Measurements from ENCODE around the gene COL21A1. TPM values are rescaled to one million over a fixed set of nuclear protein-coding genes. Genes with fewer than 3 reads are reported as not detected.

COL21A1 gene
- total RNA-seq, 6 experiments from 2014 or later = not detected

GRCh38 chr6:56214703-56215101 lies 32.7 kb downstream of the COL21A1 start:
- H3K4me1 Mint-ChIP-seq (ENCODE audit: low read depth) = no peaks in the 10 kb centered on the region
- peaks cover 1% of the 10 kb centered on the region for H3K27me3 Mint-ChIP-seq (ENCODE audit: insufficient read depth)
- no peak for TF ChIP-seq CTCF (IDR thresholded peaks at IDR 0.05)
- H3K4me3 Mint-ChIP-seq = no peak overlapping the region
- DNase-seq = no peak
- H3K27ac Mint-ChIP-seq = no peak overlapping the region
- no peaks in the 10 kb centered on the region for H3K9me3 Mint-ChIP-seq
- no peaks in the 10 kb centered on the region for H3K36me3 Mint-ChIP-seq (ENCODE audit: low read depth)

- TF ChIP-seq CTCF (IDR thresholded peaks at IDR 0.05) = no peak
- H3K27ac Mint-ChIP-seq = no peak overlapping the region
- no peaks in the 10 kb centered on the region for H3K4me1 Mint-ChIP-seq (ENCODE audit: low read depth)
- no peak for DNase-seq
- H3K36me3 Mint-ChIP-seq (ENCODE audit: low read depth) = no peaks in the 10 kb centered on the region
- H3K9me3 Mint-ChIP-seq = no peaks in the 10 kb centered on the region
- H3K27me3 Mint-ChIP-seq (ENCODE audit: insufficient read depth) = peaks cover 1% of the 10 kb centered on the region
- no peak overlapping the region for H3K4me3 Mint-ChIP-seq
Measured at GRCh38 chr6:56214041-56214702, 33.2 kb downstream of the COL21A1 start.

DNA sequence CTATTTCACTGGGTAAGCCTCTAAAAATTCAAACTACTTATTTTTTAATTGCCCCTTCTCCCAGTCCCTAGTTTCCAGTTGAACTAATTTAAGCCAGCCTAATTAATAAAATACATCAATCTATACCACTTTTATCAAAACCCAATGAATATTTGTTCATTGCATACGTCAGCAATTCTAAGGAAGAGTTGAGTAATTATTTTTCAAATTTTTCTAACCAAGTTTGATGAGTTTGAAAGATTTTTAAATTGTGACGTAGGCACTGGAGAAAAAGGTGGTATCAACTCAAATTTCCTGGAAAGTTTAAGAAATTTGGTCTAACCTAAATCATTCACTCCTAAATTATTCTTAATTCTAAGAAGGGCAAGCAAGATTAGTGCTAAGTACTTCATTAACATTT lies 35.7 kb downstream of the COL21A1 start:
- H3K4me3 Mint-ChIP-seq = no peak overlapping the region
- H3K4me1 Mint-ChIP-seq (ENCODE audit: low read depth) = no peaks in the 10 kb centered on the region
- peaks cover 2% of the 10 kb centered on the region for H3K27me3 Mint-ChIP-seq (ENCODE audit: insufficient read depth)
- no peak for TF ChIP-seq CTCF (IDR thresholded peaks at IDR 0.05)
- no peaks in the 10 kb centered on the region for H3K9me3 Mint-ChIP-seq
- H3K27ac Mint-ChIP-seq = no peak overlapping the region
- no peaks in the 10 kb centered on the region for H3K36me3 Mint-ChIP-seq (ENCODE audit: low read depth)
- no peak for DNase-seq

DNA sequence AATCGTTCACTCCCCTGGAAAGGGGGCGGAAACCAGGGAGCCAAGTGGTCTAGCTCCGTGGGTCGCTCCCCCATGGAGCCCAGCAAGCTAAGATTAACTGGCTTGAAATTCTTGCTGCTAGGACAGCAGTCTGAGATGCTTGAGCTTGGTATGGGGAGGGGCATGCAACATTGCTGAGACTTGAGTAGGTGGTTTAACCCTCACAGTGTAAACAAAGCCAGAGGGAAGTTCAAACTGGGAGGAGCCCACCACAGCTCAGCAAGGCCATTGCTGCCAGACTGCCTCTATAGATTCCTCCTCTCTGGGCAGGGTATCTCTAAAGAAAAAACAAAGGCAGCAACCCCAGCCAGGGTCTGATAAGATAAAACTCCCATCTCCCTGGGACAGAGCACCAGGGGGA lies 43.2 kb downstream of the COL21A1 start:
- no peak overlapping the region for H3K27ac Mint-ChIP-seq
- DNase-seq = no peak
- H3K36me3 Mint-ChIP-seq (ENCODE audit: low read depth) = no peaks in the 10 kb centered on the region
- H3K4me1 Mint-ChIP-seq (ENCODE audit: low read depth) = peaks cover 7% of the 10 kb centered on the region
- no peak for TF ChIP-seq CTCF (IDR thresholded peaks at IDR 0.05)
- H3K9me3 Mint-ChIP-seq = no peaks in the 10 kb centered on the region
- H3K4me3 Mint-ChIP-seq = no peak overlapping the region
- peaks cover 5% of the 10 kb centered on the region; the same call in 1 of the 2 replicates for H3K27me3 Mint-ChIP-seq (ENCODE audit: insufficient read depth)

- Mint-ChIP-seq H3K36me3 (ENCODE audit: low read depth) (no peaks in the 10 kb centered on the region), H3K9me3 (no peaks in the 10 kb centered on the region), H3K4me3 (no peak overlapping the region), H3K27me3 (ENCODE audit: insufficient read depth) (no peaks in the 10 kb centered on the region), H3K27ac (no peak overlapping the region), H3K4me1 (ENCODE audit: low read depth) (peaks cover 7% of the 10 kb centered on the region)
- DNase-seq = peak; percentile 32
- TF ChIP-seq CTCF (IDR thresholded peaks at IDR 0.05) = no peak
Measured at GRCh38 chr6:56199956-56200355, 47.4 kb downstream of the COL21A1 start.
